IPS DF 6.9 (cell line): Measurements from ENCODE around the gene FNDC3B.

Experiments
- DNase-seq: peaks from one replicate; pipeline ENCODE4 v3.0.0-alpha.2; 2013; ENCODE audit warnings: low read depth, low spot score
- H3K27ac ChIP-seq: one replicate; pipeline ENCODE4 v1.5.1; 2013; ENCODE audit warnings: low read length, control low read depth
- H3K27me3 ChIP-seq: 2 replicates; pipeline ENCODE4 v1.6.1; 2013; ENCODE audit warnings: mild to moderate bottlenecking, low read length; ENCODE audit not compliant: control insufficient read depth, insufficient read depth
- H3K36me3 ChIP-seq: 2 replicates; pipeline ENCODE4 v1.6.1; 2013; ENCODE audit warnings: low read length; ENCODE audit not compliant: control insufficient read depth, insufficient read depth
- H3K4me1 ChIP-seq: 2 replicates; pipeline ENCODE4 v1.6.1; 2013; ENCODE audit warnings: low read length; ENCODE audit not compliant: control insufficient read depth, insufficient read depth
- H3K4me3 ChIP-seq: 2 replicates; pipeline ENCODE4 v1.5.1; 2013; ENCODE audit warnings: mild to moderate bottlenecking, low read length
- H3K9me3 ChIP-seq: 2 replicates; pipeline ENCODE4 v1.6.1; 2013; ENCODE audit warnings: low read length, inconsistent platforms; ENCODE audit not compliant: control insufficient read depth, insufficient read depth
- WGBS: extraction: QIAGEN DNeasy Blood & Tissue Kit; methylation state at CpG from one replicate; pipeline ENCODE4 v1.1.7; 2013; ENCODE audit warnings: mixed read lengths, missing lambda C conversion rate; ENCODE audit not compliant: insufficient read length, insufficient coverage; 5-methylcytosine and 5-hydroxymethylcytosine counted together

Gene FNDC3B

GRCh38 chr3:172305974-172306373 lies 266.6 kb downstream of the FNDC3B start:
- H3K27ac ChIP-seq, result no peak overlapping the region
- H3K36me3 ChIP-seq, result no peaks in the 10 kb centered on the region; the same call in 1 of the 2 replicates
- no peaks in the 10 kb centered on the region for H3K27me3 ChIP-seq
- H3K9me3 ChIP-seq, result no peaks in the 10 kb centered on the region
- no peak overlapping the region for H3K4me3 ChIP-seq
- 0 out of 2 replicates have a peak, but pooled peaks cover 1% of the 10 kb centered on the region for H3K4me1 ChIP-seq
- no peak for DNase-seq
- WGBS, result no CpG with 5 or more reads among the region's 2 CpGs

DNA sequence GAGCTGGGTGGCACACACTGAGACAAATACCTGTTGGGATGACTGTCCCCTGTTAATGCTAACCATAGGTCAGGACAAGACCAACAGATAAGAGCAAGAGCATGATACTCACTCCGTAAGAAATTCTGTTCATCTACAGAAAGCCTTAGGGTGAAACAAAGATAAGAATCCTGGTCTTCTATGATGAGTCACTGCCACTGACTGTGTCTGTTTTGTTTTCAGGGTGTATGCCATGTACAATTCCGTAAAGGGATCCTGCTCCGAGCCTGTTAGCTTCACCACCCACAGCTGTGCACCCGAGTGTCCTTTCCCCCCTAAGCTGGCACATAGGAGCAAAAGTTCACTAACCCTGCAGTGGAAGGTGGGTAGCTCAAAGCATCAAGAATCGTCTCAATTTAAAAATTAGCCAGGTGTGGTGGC lies 267.8 kb downstream of the FNDC3B start:
- H3K27me3 ChIP-seq, result no peaks in the 10 kb centered on the region
- no peak overlapping the region for H3K27ac ChIP-seq
- no peak overlapping the region for H3K4me3 ChIP-seq
- no CpG with 5 or more reads among the region's 5 CpGs for WGBS
- H3K4me1 ChIP-seq, result no peaks in the 10 kb centered on the region
- H3K36me3 ChIP-seq, result no peaks in the 10 kb centered on the region; the same call in 1 of the 2 replicates
- H3K9me3 ChIP-seq, result no peaks in the 10 kb centered on the region
- no peak for DNase-seq

DNA sequence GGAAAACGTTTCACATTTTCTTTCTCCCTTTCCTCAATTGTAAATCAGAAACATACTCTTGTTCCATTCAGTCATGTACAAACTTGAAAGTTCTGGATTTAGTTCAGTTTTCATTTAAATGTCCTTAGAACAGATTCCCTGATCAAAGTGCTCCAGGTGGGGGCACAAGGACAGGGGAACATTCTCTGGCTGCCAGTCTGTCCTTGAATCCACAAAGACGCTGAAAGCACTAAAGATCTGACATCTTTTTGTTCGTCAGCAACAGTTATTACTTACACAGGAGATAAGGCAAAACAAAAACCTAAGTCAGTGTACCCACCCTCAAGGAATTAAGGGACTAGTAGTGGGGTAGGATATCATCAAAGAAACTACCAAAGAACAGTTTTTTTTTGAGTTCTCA lies 269.7 kb downstream of the FNDC3B start:
- WGBS, result no CpG with 5 or more reads among the region's 3 CpGs
- Histone ChIP-seq H3K9me3 (no peaks in the 10 kb centered on the region), H3K36me3 (no peaks in the 10 kb centered on the region; the same call in 1 of the 2 replicates)

DNA sequence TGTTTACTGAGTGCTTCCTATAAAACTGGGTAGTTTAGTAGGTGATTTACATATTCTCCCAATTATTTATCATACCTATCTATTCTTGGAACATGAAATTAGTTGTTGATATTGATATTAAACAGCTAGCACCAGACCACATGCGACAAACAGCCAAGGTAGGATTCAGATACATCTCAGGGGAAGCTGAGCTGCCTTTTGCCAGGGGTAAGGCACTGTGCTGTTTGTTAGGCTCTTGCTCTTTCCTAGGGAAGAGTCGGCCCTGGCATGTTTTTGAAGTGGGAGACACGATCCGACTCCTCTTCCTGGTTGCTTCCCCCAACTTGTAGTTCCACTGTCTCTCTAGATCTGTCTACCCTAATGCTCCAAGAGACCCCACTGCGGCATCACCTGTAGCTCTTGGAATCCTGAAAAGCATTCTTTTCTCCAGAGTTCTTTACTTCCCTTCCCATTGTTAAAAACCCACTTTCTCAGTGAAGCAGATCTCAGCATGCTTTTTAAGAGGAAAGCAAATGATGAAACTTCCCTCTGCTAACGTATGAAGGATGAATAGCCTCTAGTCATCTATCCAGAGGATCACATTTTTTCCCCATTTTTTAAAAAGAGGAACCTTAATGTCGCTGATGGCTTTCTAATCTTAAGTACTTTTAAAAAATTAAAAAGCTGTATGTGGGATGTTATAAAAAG lies 270.5 kb downstream of the FNDC3B start:
- no CpG with 5 or more reads among the region's 7 CpGs for WGBS
- H3K4me1 ChIP-seq, result no peaks in the 10 kb centered on the region
- no peak for DNase-seq
- H3K27ac ChIP-seq, result no peak overlapping the region
- H3K27me3 ChIP-seq, result no peaks in the 10 kb centered on the region
- no peaks in the 10 kb centered on the region for H3K9me3 ChIP-seq
- H3K4me3 ChIP-seq, result no peak overlapping the region
- no peaks in the 10 kb centered on the region; the same call in 1 of the 2 replicates for H3K36me3 ChIP-seq

More for the DNA sequence above, 269.7 kb downstream of the FNDC3B start:
- no peak for DNase-seq
- no peak overlapping the region for H3K4me3 ChIP-seq
- no peaks in the 10 kb centered on the region for H3K27me3 ChIP-seq
- no peaks in the 10 kb centered on the region for H3K4me1 ChIP-seq
- no peak overlapping the region for H3K27ac ChIP-seq

DNA sequence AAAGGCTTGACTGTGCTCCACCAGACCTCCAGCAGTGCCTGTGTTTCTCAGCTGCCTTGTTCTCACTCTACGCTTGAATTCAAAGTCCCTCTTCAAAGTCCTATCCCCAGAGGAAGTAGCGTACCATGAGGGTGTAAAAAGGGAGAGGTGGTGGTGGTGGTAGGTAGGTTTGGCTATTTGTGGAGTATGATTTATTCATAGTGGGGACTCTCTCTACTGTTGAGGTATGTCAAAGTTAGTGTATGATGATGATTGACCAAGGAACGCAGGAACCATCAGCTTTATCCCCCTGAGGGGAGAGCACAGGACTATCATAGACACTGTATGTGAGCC lies 271.0 kb downstream of the FNDC3B start:
- Histone ChIP-seq H3K27ac (no peak overlapping the region), H3K27me3 (no peaks in the 10 kb centered on the region), H3K4me3 (no peak overlapping the region), H3K36me3 (no peaks in the 10 kb centered on the region; the same call in 1 of the 2 replicates), H3K4me1 (no peaks in the 10 kb centered on the region), H3K9me3 (no peaks in the 10 kb centered on the region)
- WGBS, result no CpG with 5 or more reads among the region's 3 CpGs
- no peak for DNase-seq

DNA sequence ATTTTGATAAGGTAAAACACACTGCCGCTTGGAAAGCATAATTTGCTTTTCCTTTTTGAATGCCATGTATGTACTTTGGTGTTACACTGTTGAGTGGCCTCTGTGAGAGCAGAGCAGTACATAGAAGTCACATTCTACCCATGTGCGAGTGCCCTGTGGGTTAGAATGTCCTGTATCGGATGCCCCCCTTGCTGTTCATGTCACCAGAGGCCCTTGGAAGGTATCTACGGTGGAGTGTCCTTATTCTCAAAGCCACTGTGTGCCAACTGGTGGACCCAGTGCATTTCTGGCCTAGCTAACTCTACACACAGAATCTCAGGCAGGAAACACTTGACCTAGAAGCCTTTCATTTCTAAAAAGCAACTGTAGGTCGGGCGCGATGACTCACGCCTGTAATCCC lies 271.8 kb downstream of the FNDC3B start:
- Histone ChIP-seq H3K4me3 (no peak overlapping the region), H3K27ac (no peak overlapping the region), H3K9me3 (no peaks in the 10 kb centered on the region), H3K4me1 (no peaks in the 10 kb centered on the region), H3K36me3 (no peaks in the 10 kb centered on the region; the same call in 1 of the 2 replicates), H3K27me3 (no peaks in the 10 kb centered on the region)
- DNase-seq, result no peak
- WGBS, result no CpG with 5 or more reads among the region's 8 CpGs

DNA sequence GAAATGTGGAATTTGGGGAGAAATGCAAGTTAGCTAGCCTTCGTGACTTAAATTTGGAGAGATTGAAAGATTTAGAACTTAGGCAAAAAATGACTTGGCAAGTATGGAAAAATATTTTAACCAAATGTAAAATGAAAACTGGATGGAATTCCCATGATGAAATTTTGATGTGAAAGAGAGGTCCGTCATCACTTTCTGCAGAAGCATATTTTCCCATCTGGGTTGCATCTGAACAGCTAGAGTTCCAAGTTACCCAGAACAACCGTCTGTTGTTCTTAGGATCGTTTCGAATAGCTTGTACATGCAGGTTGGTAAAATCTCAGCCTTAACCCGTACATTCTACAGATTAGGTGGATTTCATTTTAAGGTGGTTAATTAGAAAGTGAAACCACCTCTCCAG lies 272.6 kb downstream of the FNDC3B start:
- Histone ChIP-seq H3K36me3 (no peaks in the 10 kb centered on the region; the same call in 1 of the 2 replicates), H3K4me1 (no peaks in the 10 kb centered on the region), H3K27ac (no peak overlapping the region), H3K4me3 (no peak overlapping the region), H3K27me3 (no peaks in the 10 kb centered on the region), H3K9me3 (no peaks in the 10 kb centered on the region)
- DNase-seq, result no peak
- 100% methylated on average over 1 of the region's 6 CpGs for WGBS

- Histone ChIP-seq H3K27ac (no peak overlapping the region), H3K36me3 (no peaks in the 10 kb centered on the region), H3K27me3 (no peaks in the 10 kb centered on the region), H3K4me1 (no peaks in the 10 kb centered on the region), H3K9me3 (no peaks in the 10 kb centered on the region), H3K4me3 (no peak overlapping the region)
- WGBS, result no CpG with 5 or more reads among the region's 5 CpGs
- DNase-seq, result no peak
Measured at GRCh38 chr3:172312711-172313110, 273.3 kb downstream of the FNDC3B start.

GRCh38 chr3:172313671-172314070 lies 274.3 kb downstream of the FNDC3B start:
- DNase-seq, result no peak
- H3K36me3 ChIP-seq, result no peaks in the 10 kb centered on the region
- no peaks in the 10 kb centered on the region for H3K4me1 ChIP-seq
- H3K27ac ChIP-seq, result no peak overlapping the region
- WGBS, result no CpG with 5 or more reads among the region's 3 CpGs
- no peak overlapping the region for H3K4me3 ChIP-seq
- no peaks in the 10 kb centered on the region for H3K27me3 ChIP-seq
- H3K9me3 ChIP-seq, result no peaks in the 10 kb centered on the region

- DNase-seq, result no peak
- H3K27ac ChIP-seq, result no peak overlapping the region
- no peaks in the 10 kb centered on the region for H3K36me3 ChIP-seq
- no peaks in the 10 kb centered on the region for H3K9me3 ChIP-seq
- H3K4me3 ChIP-seq, result no peak overlapping the region
- H3K27me3 ChIP-seq, result no peaks in the 10 kb centered on the region
- no CpG with 5 or more reads among the region's 8 CpGs for WGBS
- H3K4me1 ChIP-seq, result no peaks in the 10 kb centered on the region
Measured at GRCh38 chr3:172314591-172315160, 275.3 kb downstream of the FNDC3B start.
